ENCODE data around the gene TAS2R38. TPM values are rescaled to one million over a fixed set of nuclear protein-coding genes. Genes with fewer than 3 reads are reported as not detected.

Gene TAS2R38
- total RNA-seq, 1 donor from 2014 or later = not detected

Other genes starting within 250 kb of the TAS2R38 start
- 84.2 TPM for gene SSBP1, start 235.4 kb downstream of the TAS2R38 start, total RNA-seq
- gene TAS2R3, start 209.7 kb downstream of the TAS2R38 start, total RNA-seq = 0.35 TPM
- 0.54 TPM for gene TAS2R4, start 197.1 kb downstream of the TAS2R38 start, total RNA-seq
- 0.40 TPM for gene TAS2R5, start 183.6 kb downstream of the TAS2R38 start, total RNA-seq
- gene PRSS37, start 132.3 kb downstream of the TAS2R38 start, total RNA-seq = not detected
- not detected for gene OR9A4, start 57.4 kb downstream of the TAS2R38 start, total RNA-seq
- gene CLEC5A, start 26.8 kb downstream of the TAS2R38 start, total RNA-seq = 1.6 TPM
- 1.4 TPM for gene MGAM, start 22.1 kb upstream of the TAS2R38 start, total RNA-seq
- 0.08 TPM for gene MGAM2, start 137.9 kb upstream of the TAS2R38 start, total RNA-seq

Data from cardiac septum (tissue), 1 donor.